ENCODE data around the gene HNMT. TPM values are rescaled to one million over a fixed set of nuclear protein-coding genes. Genes with fewer than 3 reads are reported as not detected.

HNMT gene
- total and polyA plus RNA-seq, 2 of the 13 experiments (the other 11 are each of a cell fraction or from before 2014, with no cell fraction given): 279 to 309 TPM

- TF ChIP-seq GRHL1 (CRISPR knock-in tag; conservative IDR thresholded peaks at IDR 0.05): no peak
- TF ChIP-seq BRD4 (CRISPR knock-in tag; IDR thresholded peaks at IDR 0.05): peak; percentile 100
- 0 out of 2 replicates have a peak, but pooled peaks have one; percentile 87 for TF ChIP-seq ZNF138 (CRISPR knock-in tag; IDR thresholded peaks at IDR 0.05; ENCODE audit: low read depth)
- TF ChIP-seq PLRG1 (conservative IDR thresholded peaks at IDR 0.05): no peak
- TF ChIP-seq MYPOP (CRISPR knock-in tag; IDR thresholded peaks at IDR 0.05): no peak; the same call in 1 of the 2 replicates
- peak; percentile 83; the same call in 1 of the 2 replicates for TF ChIP-seq ZNF746 (CRISPR knock-in tag; IDR thresholded peaks at IDR 0.05)
- no peak for TF ChIP-seq PLSCR1 (CRISPR knock-in tag; IDR thresholded peaks at IDR 0.05; ENCODE audit: borderline replicate concordance)
- TF ChIP-seq ZNF235 (CRISPR knock-in tag; IDR thresholded peaks at IDR 0.05; ENCODE audit: borderline replicate concordance): no peak
- TF ChIP-seq U2AF2 (IDR thresholded peaks at IDR 0.05; ENCODE audit: low read depth, low read length): no peak
- no peak for TF ChIP-seq SSRP1 (CRISPR knock-in tag; IDR thresholded peaks at IDR 0.05)
- TF ChIP-seq GTF2F1 (IDR thresholded peaks at IDR 0.05; ENCODE audit: low read length): no peak; the same call in 1 of the 2 replicates
- peak; percentile 98 to 99 for TF ChIP-seq POLR2A (IDR thresholded peaks at IDR 0.05; ENCODE audit: insufficient read depth in 1 of 2, low read depth in 2 of 2, low read length in 2 of 2)
- TF ChIP-seq REXO4 (CRISPR knock-in tag; IDR thresholded peaks at IDR 0.05; ENCODE audit: borderline replicate concordance): peak; percentile 51; the same call in 1 of the 2 replicates
- TF ChIP-seq SKI (IDR thresholded peaks at IDR 0.05; ENCODE audit: partially characterized antibody): peak; percentile 63
- TF ChIP-seq ELF1 (CRISPR knock-in tag; IDR thresholded peaks at IDR 0.05): peak; percentile 92
- peak; percentile 52; the same call in 1 of the 2 replicates for TF ChIP-seq ZNF205 (CRISPR knock-in tag; IDR thresholded peaks at IDR 0.05)
- TF ChIP-seq NFKB2 (CRISPR knock-in tag; IDR thresholded peaks at IDR 0.05; ENCODE audit: borderline replicate concordance): peak; percentile 96; the same call in 1 of the 2 replicates
- peak; percentile 26; the same call in 1 of the 2 replicates for TF ChIP-seq ZNF335 (CRISPR knock-in tag; IDR thresholded peaks at IDR 0.05)
- no peak for TF ChIP-seq ZFP37 (CRISPR knock-in tag; IDR thresholded peaks at IDR 0.05; ENCODE audit: borderline replicate concordance)
- TF ChIP-seq THAP11 (CRISPR knock-in tag; IDR thresholded peaks at IDR 0.05): peak; percentile 57
- peak; percentile 71; the same call in 1 of the 2 replicates for TF ChIP-seq MLXIP (CRISPR knock-in tag; IDR thresholded peaks at IDR 0.05; ENCODE audit: borderline replicate concordance)
- no peak for TF ChIP-seq NR1H2 (CRISPR knock-in tag; IDR thresholded peaks at IDR 0.05; ENCODE audit: borderline replicate concordance, low read depth)
- no peak for TF ChIP-seq NFE2L2 (IDR thresholded peaks at IDR 0.05; ENCODE audit: low read length)
Measured at GRCh38 chr2:137964066-137964858, at the start of gene HNMT (continued).

Measured in HepG2 (cell line).